Peyer's patch (tissue), 4 donors: ENCODE measurements around the gene TEAD1.

ENCODE experiments used
- POLR2A ChIP-seq, 2 donors: fragments of 450-650 bp; IDR thresholded peaks; one replicate each; pipeline ENCODE4 v1.5.1; 2017; ENCODE audit warnings: antibody characterized with exemption in 2 of 2, mild to moderate bottlenecking in 2 of 2, moderate library complexity in 2 of 2
- TF ChIP-seq, protein P1 (sequence below), 6 experiments: fragments of 450-650 bp in 4 of 6; fragments of 200-600 bp in 2 of 6; sonication (generic) in 1 of 6; IDR thresholded peaks; one replicate each; pipeline ENCODE4 v1.5.1; 2017 to 2019; ENCODE audit warnings: antibody characterized with exemption in 6 of 6, mild to moderate bottlenecking in 3 of 6, moderate library complexity in 1 of 6

DNA sequence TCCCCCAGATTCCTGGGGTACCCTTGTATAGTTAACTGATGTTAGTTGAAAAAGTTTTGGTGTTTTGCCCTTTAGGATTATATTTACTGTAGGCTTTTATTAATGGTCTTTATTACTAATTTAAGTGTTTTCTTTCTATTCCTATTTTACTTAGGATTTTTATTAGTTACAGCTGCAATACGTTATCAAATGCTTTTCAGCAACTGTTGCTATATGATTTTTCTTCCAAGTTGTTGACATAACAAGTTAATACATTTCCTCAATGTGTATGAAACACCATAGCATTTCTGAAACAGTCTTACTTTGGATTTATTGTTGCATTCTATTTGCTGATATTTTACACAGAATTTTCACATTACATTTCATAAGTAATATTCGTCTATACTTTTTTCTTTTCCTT lies 253.7 kb downstream of the TEAD1 start:
- TF ChIP-seq, protein P1, sequence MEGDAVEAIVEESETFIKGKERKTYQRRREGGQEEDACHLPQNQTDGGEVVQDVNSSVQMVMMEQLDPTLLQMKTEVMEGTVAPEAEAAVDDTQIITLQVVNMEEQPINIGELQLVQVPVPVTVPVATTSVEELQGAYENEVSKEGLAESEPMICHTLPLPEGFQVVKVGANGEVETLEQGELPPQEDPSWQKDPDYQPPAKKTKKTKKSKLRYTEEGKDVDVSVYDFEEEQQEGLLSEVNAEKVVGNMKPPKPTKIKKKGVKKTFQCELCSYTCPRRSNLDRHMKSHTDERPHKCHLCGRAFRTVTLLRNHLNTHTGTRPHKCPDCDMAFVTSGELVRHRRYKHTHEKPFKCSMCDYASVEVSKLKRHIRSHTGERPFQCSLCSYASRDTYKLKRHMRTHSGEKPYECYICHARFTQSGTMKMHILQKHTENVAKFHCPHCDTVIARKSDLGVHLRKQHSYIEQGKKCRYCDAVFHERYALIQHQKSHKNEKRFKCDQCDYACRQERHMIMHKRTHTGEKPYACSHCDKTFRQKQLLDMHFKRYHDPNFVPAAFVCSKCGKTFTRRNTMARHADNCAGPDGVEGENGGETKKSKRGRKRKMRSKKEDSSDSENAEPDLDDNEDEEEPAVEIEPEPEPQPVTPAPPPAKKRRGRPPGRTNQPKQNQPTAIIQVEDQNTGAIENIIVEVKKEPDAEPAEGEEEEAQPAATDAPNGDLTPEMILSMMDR (IDR thresholded peaks at IDR 0.05): no peak
- no peak for TF ChIP-seq POLR2A (IDR thresholded peaks at IDR 0.05)
